ENCODE results near the gene MNAT1.
A peak's percentile ranks its signal among the peaks of the same experiment; 100 is the strongest.
"Not testable (repeated sequence)": the region's sequence is repeated elsewhere in the genome, so short reads cannot be mapped to it uniquely, and the experiment has no call there.

MNAT1 gene

GRCh38 chr14:60734465-60735242 lies at the start of gene MNAT1:
MNAT1 (plus strand) TSS chr14:60734761; CDS start chr14:60734863, 102 bp downstream.
- DNase-seq = peak; percentile 92

- no peak for DNase-seq
Observed at GRCh38 chr14:60686865-60687264, 47.7 kb upstream of the MNAT1 start.

- DNase-seq = no peak
Observed at GRCh38 chr14:60691383-60692113, 43.0 kb upstream of the MNAT1 start.

GRCh38 chr14:60695327-60695726 lies 39.2 kb upstream of the MNAT1 start:
- DNase-seq = no peak

GRCh38 chr14:60700598-60700997 lies 34.0 kb upstream of the MNAT1 start:
- DNase-seq = no peak

- no peak for DNase-seq
Observed at GRCh38 chr14:60705100-60705499, 29.5 kb upstream of the MNAT1 start.

- peak; percentile 68 for DNase-seq
Observed at GRCh38 chr14:60707858-60708257, 26.7 kb upstream of the MNAT1 start.

- no peak for DNase-seq
Observed at GRCh38 chr14:60710494-60710893, 24.1 kb upstream of the MNAT1 start.

- peak; percentile 60 for DNase-seq
Observed at GRCh38 chr14:60713513-60713912, 21.0 kb upstream of the MNAT1 start.

GRCh38 chr14:60720391-60720790 lies 14.2 kb upstream of the MNAT1 start:
- no peak for DNase-seq

- DNase-seq = no peak
Observed at GRCh38 chr14:60720962-60721325, 13.6 kb upstream of the MNAT1 start.

GRCh38 chr14:60721326-60722106 lies 13.0 kb upstream of the MNAT1 start:
- DNase-seq = peak; percentile 95

GRCh38 chr14:60722107-60722356 lies 12.5 kb upstream of the MNAT1 start:
- DNase-seq = no peak

- peak; percentile 74 for DNase-seq
Observed at GRCh38 chr14:60722357-60723115, 12.0 kb upstream of the MNAT1 start.

GRCh38 chr14:60723116-60723906 lies 11.2 kb upstream of the MNAT1 start:
- peak; percentile 79 for DNase-seq

GRCh38 chr14:60723907-60724618 lies 10.5 kb upstream of the MNAT1 start, which contains the start of gene SIX4:
SIX4 (minus strand) TSS chr14:60724351; CDS start chr14:60724074, 277 bp downstream.
- DNase-seq = peak; percentile 98

- not testable (repeated sequence) for DNase-seq
Observed at GRCh38 chr14:60731291-60731690, 3.3 kb upstream of the MNAT1 start.

GRCh38 chr14:60732840-60733483 lies 1.6 kb upstream of the MNAT1 start:
- no peak for DNase-seq

- DNase-seq = no peak
Observed at GRCh38 chr14:60735416-60735815, 855 bp downstream of the MNAT1 start.

- no peak for DNase-seq
Observed at GRCh38 chr14:60736494-60736893, 1.9 kb downstream of the MNAT1 start.

All from islet precursor cell (in vitro differentiated cells).